ENCODE results near the gene PCDHA13.

GRCh38 chr5:140857177-140857986 is 24.5 kb upstream of the PCDHA13 start:
- TF ChIP-seq, protein P1, sequence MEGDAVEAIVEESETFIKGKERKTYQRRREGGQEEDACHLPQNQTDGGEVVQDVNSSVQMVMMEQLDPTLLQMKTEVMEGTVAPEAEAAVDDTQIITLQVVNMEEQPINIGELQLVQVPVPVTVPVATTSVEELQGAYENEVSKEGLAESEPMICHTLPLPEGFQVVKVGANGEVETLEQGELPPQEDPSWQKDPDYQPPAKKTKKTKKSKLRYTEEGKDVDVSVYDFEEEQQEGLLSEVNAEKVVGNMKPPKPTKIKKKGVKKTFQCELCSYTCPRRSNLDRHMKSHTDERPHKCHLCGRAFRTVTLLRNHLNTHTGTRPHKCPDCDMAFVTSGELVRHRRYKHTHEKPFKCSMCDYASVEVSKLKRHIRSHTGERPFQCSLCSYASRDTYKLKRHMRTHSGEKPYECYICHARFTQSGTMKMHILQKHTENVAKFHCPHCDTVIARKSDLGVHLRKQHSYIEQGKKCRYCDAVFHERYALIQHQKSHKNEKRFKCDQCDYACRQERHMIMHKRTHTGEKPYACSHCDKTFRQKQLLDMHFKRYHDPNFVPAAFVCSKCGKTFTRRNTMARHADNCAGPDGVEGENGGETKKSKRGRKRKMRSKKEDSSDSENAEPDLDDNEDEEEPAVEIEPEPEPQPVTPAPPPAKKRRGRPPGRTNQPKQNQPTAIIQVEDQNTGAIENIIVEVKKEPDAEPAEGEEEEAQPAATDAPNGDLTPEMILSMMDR (IDR thresholded peaks at IDR 0.05): no peak
- TF ChIP-seq EP300 (IDR thresholded peaks at IDR 0.05) (no peak), POLR2A (IDR thresholded peaks at IDR 0.05; ENCODE audit: low read depth) (no peak), POLR2AphosphoS5 (IDR thresholded peaks at IDR 0.05) (no peak)
